ENCODE results near the gene RBM17. TPM values are rescaled to one million over a fixed set of nuclear protein-coding genes. Genes with fewer than 3 reads are reported as not detected.

Gene RBM17
- total and polyA plus RNA-seq, 2 experiments from 2014 or later = 86.2 to 125 TPM

- Histone ChIP-seq H3K27ac (peak overlapping the region; percentile 48), H3K36me3 (peaks cover 48% of the 10 kb centered on the region)
- no peak for TF ChIP-seq CTCF (IDR thresholded peaks at IDR 0.05; ENCODE audit: low read depth, low read length)
Observed at GRCh38 chr10:6114299-6114698, 25.5 kb downstream of the RBM17 start.

GRCh38 chr10:6114805-6115341 lies 26.0 kb downstream of the RBM17 start:
- no peak overlapping the region for H3K27ac ChIP-seq
- H3K27me3 ChIP-seq = no peaks in the 10 kb centered on the region
- no peak overlapping the region for H3K4me3 ChIP-seq
- TF ChIP-seq CTCF (IDR thresholded peaks at IDR 0.05; ENCODE audit: low read depth, low read length) = no peak
- no peaks in the 10 kb centered on the region for H3K9me3 ChIP-seq (ENCODE audit: low read depth)
- peaks cover 14% of the 10 kb centered on the region for H3K4me1 ChIP-seq (ENCODE audit: low read depth)
- DNase-seq (ENCODE audit: low read depth in 1 of 2, low spot score in 1 of 2) = peak in 1 of 2 donors; percentile 75
- H3K36me3 ChIP-seq = peaks cover 48% of the 10 kb centered on the region

More at GRCh38 chr10:6114299-6114698, 25.5 kb downstream of the RBM17 start:
- Histone ChIP-seq H3K27me3 (no peaks in the 10 kb centered on the region), H3K4me3 (no peak overlapping the region), H3K9me3 (ENCODE audit: low read depth) (no peaks in the 10 kb centered on the region), H3K4me1 (ENCODE audit: low read depth) (peaks cover 19% of the 10 kb centered on the region)
- no peak for DNase-seq (ENCODE audit: low read depth in 1 of 2, low spot score in 1 of 2)

- TF ChIP-seq CTCF (IDR thresholded peaks at IDR 0.05; ENCODE audit: low read depth, low read length) = no peak
- Histone ChIP-seq H3K4me3 (no peak overlapping the region), H3K36me3 (peaks cover 42% of the 10 kb centered on the region), H3K27ac (no peak overlapping the region), H3K4me1 (ENCODE audit: low read depth) (peaks cover 14% of the 10 kb centered on the region), H3K9me3 (ENCODE audit: low read depth) (no peaks in the 10 kb centered on the region), H3K27me3 (no peaks in the 10 kb centered on the region)
- DNase-seq (ENCODE audit: low read depth in 1 of 2, low spot score in 1 of 2) = no peak
Observed at GRCh38 chr10:6115411-6115810, 26.6 kb downstream of the RBM17 start.

- no peaks in the 10 kb centered on the region for H3K9me3 ChIP-seq (ENCODE audit: low read depth)
- H3K27me3 ChIP-seq = no peaks in the 10 kb centered on the region
- H3K4me1 ChIP-seq (ENCODE audit: low read depth) = peaks cover 14% of the 10 kb centered on the region
- no peak for DNase-seq (ENCODE audit: low read depth in 1 of 2, low spot score in 1 of 2)
- H3K27ac ChIP-seq = peak overlapping the region; percentile 82
- H3K36me3 ChIP-seq = peaks cover 38% of the 10 kb centered on the region
- no peak for TF ChIP-seq CTCF (IDR thresholded peaks at IDR 0.05; ENCODE audit: low read depth, low read length)
- no peak overlapping the region for H3K4me3 ChIP-seq
Observed at GRCh38 chr10:6115824-6116350, 27.1 kb downstream of the RBM17 start.

GRCh38 chr10:6116806-6117205 lies 28.0 kb downstream of the RBM17 start:
- H3K36me3 ChIP-seq = peaks cover 38% of the 10 kb centered on the region
- peak in 1 of 2 donors; percentile 72 for DNase-seq (ENCODE audit: low read depth in 1 of 2, low spot score in 1 of 2)
- peaks cover 14% of the 10 kb centered on the region for H3K4me1 ChIP-seq (ENCODE audit: low read depth)
- H3K27me3 ChIP-seq = no peaks in the 10 kb centered on the region
- TF ChIP-seq CTCF (IDR thresholded peaks at IDR 0.05; ENCODE audit: low read depth, low read length) = no peak
- H3K27ac ChIP-seq = peak overlapping the region; percentile 82
- no peak overlapping the region for H3K4me3 ChIP-seq
- no peaks in the 10 kb centered on the region for H3K9me3 ChIP-seq (ENCODE audit: low read depth)

Measured in cardiac muscle cell (in vitro differentiated cells and primary cell).